Astrocyte of the spinal cord (primary cell): Measurements from ENCODE around the gene KCNG4.

Experiments
- DNase-seq: peaks from one replicate; pipeline ENCODE4 v3.0.0; 2011; ENCODE audit warnings: low read depth, low spot score
- H3K4me3 ChIP-seq: 2 replicates; pipeline ENCODE4 v1.5.1; 2011; ENCODE audit warnings: low read depth, mild to moderate bottlenecking, low read length, moderate library complexity
- in situ Hi-C: cut with HindIII; loops from 2 replicates; pipeline ENCODE4 v1.10.0; 2017; ENCODE audit warnings: low sequenced_read_pairs
- TF ChIP-seq, protein P1 (sequence below): IDR thresholded peaks from 2 replicates; pipeline ENCODE4 v1.5.1; 2012; ENCODE audit warnings: low read depth, mild to moderate bottlenecking, low read length, inconsistent platforms

Gene KCNG4

DNA sequence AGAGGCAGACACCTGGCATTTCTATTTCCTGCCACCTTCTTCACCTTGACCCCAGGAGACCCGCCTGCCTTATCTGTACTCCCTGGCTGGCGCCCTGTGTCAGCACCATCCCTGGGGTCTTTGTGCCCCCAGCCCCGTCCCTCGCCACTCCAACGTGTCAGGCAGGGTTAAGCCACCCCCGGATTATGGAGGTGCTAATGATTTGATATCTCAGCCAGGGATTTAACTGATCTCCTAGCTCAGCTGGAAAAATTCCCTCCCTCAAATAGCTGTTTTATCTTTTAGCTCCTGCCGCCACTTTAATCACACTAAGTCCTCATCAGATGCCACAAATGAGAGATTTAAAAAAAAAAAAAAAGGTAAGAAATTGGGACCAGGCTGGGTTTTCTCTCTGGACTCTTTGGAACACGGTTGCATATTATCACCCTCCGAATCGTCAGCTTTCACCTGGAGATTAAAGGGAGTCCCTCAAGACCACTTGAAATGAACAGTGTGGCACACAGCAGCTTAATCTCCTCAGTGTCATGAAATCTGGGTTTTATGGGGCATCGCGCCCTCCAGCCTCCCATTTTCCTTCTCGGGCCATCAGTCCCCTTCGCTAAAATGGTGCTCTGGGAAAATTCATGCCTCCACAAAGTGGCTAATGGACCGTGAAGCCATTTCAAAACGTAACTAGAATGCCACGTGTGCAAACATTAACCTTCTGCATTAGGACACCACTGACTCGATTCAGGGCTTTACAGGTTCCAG is 28.7 kb upstream of the KCNG4 start:
- no peak for DNase-seq
- no peak overlapping the region for H3K4me3 ChIP-seq
- TF ChIP-seq, protein P1, sequence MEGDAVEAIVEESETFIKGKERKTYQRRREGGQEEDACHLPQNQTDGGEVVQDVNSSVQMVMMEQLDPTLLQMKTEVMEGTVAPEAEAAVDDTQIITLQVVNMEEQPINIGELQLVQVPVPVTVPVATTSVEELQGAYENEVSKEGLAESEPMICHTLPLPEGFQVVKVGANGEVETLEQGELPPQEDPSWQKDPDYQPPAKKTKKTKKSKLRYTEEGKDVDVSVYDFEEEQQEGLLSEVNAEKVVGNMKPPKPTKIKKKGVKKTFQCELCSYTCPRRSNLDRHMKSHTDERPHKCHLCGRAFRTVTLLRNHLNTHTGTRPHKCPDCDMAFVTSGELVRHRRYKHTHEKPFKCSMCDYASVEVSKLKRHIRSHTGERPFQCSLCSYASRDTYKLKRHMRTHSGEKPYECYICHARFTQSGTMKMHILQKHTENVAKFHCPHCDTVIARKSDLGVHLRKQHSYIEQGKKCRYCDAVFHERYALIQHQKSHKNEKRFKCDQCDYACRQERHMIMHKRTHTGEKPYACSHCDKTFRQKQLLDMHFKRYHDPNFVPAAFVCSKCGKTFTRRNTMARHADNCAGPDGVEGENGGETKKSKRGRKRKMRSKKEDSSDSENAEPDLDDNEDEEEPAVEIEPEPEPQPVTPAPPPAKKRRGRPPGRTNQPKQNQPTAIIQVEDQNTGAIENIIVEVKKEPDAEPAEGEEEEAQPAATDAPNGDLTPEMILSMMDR, result no peak
- in situ Hi-C loops, result no loop called here

DNA sequence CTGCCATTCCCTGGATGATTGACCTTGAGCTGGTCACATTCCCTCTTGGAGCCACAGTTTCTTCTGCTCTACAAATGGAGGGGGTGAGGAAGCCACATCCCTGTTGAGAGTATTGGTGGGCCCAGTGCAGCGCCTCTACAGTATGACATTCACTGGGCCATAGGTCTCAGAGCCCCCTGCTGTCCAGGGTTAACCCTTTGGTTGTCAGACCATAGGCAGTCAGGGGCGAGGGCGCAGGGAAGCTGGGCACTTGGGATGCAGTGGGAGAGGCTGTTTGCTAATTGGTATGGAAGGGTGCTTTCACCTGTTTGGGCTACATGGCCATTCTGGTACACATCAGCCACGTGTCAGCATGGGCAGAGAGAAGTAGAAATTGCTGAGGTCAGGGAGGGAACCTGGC is 27.6 kb upstream of the KCNG4 start:
- no peak overlapping the region for H3K4me3 ChIP-seq
- in situ Hi-C loops, result no loop called here
- no peak for DNase-seq
- TF ChIP-seq, protein P1, result no peak

DNA sequence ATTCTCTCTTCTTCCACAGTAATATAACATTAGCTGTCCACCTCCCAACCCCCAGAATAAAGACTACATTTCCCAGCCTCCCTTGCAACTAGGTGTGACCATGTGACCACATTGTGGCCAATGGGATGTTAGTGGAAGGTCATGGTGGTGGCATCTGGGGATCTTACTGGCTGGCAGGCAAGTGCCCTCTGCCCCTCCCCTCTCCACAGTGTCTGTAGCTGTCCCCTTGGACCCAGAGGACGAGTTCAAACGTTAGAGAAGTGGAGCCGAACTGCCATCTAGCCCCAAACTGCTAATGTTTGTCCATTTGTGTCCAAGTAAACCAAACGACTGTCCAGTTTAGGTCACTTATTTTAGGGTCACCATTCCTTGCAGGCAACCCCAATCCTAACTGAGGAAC is 26.6 kb upstream of the KCNG4 start:
- peak; percentile 27 for DNase-seq
- no peak overlapping the region for H3K4me3 ChIP-seq
- in situ Hi-C loops, result no loop called here
- TF ChIP-seq, protein P1, result no peak

DNA sequence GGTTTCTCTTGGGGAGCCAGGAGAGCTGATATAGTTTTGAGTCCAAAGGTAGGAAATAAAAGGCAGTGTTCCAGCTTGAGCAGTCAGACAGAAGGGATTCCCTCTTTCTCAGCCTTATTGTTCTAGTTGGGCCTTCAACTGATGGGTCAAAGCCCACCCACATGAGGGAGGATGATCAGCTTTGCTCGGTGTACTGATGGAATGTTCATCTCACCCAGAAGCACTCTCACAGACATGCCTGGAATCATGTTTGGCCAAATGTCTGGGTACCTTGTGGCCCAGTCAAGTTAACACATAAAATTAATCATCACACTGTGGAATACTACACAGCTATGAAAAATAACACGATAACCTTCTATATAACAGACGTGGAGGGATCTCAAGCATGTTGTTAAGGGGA is 23.1 kb upstream of the KCNG4 start:
- no peak for DNase-seq
- TF ChIP-seq, protein P1, result no peak
- in situ Hi-C loops, result no loop called here
- H3K4me3 ChIP-seq, result no peak overlapping the region

DNA sequence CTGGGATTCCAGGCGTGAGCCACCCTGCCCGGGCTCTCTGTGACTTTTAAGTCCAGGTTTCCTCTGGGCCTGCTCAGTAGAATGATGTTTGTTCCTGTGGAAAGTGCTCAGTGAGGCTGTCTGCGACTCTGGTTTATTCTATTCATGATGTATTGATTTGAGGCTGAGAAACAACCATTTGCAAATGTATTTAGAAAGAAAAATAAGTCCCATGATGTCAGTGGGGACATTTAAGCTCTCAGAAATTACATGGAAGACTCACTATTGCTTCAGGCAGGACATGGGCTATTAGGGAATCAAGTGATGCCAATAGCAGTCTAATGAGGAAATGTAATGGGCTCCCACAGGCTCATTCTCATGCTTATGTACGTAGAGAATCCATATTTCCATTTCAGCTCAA is 22.2 kb upstream of the KCNG4 start:
- in situ Hi-C loops, result no loop called here
- TF ChIP-seq, protein P1, result no peak
- DNase-seq, result no peak
- no peak overlapping the region for H3K4me3 ChIP-seq

DNA sequence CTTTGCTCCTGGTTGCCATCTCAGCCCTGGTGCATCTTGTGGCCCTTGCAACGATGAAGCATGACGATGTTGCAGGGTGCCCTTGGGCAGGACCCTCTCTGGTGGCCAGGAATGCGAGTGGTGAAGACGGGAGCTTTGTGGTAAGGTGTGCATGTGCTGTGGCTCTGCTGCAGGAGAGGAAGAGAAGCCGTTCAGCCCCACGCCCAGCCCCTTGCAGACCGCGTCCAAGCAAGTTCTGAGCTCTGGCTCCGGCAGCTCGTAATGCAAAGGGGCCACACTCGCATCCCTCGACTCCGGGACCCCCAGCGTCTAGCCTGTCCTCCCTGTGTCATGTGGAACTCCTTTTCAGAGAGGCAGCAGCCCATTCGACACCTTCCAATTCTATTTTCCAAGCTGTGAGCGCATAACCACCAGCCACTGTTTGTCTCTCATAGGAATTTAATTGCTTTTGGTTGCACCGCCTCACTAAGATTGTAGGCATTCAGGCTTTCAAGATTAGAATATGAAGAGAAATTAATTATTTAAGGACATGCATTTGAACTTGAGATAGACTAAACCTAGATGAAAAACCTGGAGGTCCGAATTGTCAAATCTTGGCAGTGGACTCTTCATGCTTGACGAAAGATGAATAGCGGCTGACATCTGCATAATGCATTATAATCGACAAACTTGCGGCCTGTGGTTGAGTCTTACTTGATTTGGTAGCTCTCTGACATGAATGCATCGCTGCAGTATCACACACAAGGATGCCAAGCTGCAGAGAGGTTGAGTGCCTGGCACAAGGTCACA is 21.1 kb upstream of the KCNG4 start:
- DNase-seq, result no peak
- TF ChIP-seq, protein P1, result no peak
- H3K4me3 ChIP-seq, result no peak overlapping the region
- in situ Hi-C loops, result no loop called here
